Stimulated activated CD8-positive, alpha-beta memory T cell treated with anti-CD3 and anti-CD28 coated beads, Interleukin-2, amount 100 ng/mL, for 1 hour (primary cell): ENCODE measurements around the gene SYT11.

Experiments
- DNase-seq, 2 donors: peaks; one replicate each; pipeline ENCODE4 v3.0.0-alpha.2; 2020; ENCODE audit warnings: low read depth in 2 of 2

Gene SYT11

DNA sequence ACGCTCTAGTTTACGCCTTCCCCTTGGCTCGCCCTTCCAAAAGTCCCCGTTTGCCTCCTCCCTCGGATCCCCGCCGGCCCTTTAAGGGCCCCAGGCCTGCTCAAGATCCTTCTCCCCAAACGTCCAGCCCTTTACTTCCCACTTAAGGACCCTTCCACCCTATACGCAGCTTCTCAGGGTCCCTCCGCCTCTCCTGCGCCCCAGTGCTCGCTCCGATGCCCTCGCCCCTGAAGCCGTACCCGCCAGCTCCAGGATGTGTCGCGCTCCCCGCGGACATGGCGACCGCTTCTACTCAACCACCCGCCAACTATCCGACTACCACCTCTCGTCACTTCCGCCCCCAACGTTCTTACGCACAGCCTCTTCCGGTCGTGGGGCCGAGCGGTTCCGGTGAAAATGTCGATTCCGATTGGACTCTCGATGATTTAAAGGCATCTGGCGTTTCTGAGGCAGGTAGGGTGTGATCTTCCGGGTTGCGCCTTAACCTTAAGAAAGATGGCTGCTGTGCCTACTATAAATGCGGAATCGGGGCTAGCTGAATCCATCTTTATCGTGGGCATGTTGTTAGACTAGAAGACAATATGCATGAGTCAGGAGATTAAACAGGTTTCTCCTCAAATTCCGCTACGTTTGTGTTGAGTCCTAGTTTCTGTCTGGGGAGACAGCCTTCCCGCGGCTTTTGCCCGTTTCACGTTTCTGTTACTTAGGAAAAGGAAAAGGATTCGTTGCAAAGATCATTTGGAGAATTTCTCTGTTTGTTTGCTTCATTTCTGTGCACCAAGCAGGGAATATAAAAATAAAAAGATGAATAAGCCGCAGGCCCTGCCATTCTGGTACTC is 74.9 kb downstream of the SYT11 start, which contains the start of gene KHDC4:
KHDC4 (minus strand) TSS at position 317 of the 839 bp plus-strand sequence; CDS start at position 277, 40 bp downstream.
- peak; percentile 83 to 89 for DNase-seq
